GM12801 (cell line): ENCODE data around the gene TMEM88.

Experiments
- TF ChIP-seq, protein P1 (sequence below): IDR thresholded peaks from one replicate; pipeline ENCODE4 v1.5.1; 2011; ENCODE audit warnings: control low read depth; ENCODE audit not compliant: insufficient read length; ENCODE audit errors: extremely low read depth

TMEM88 gene

DNA sequence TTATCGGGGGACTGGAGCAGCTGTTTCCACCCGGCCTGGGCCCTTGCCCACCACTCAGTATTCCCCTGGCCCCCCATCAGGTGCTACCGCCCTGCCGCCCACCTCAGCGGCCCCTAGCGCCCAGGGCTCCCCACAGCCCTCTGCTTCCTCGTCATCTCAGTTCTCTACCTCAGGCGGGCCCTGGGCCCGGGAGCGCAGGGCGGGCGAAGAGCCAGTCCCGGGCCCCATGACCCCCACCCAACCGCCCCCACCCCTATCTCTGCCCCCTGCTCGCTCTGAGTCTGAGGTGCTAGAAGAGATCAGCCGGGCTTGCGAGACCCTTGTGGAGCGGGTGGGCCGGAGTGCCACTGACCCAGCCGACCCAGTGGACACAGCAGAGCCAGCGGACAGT is 6.1 kb upstream of the TMEM88 start:
- TF ChIP-seq, protein P1, sequence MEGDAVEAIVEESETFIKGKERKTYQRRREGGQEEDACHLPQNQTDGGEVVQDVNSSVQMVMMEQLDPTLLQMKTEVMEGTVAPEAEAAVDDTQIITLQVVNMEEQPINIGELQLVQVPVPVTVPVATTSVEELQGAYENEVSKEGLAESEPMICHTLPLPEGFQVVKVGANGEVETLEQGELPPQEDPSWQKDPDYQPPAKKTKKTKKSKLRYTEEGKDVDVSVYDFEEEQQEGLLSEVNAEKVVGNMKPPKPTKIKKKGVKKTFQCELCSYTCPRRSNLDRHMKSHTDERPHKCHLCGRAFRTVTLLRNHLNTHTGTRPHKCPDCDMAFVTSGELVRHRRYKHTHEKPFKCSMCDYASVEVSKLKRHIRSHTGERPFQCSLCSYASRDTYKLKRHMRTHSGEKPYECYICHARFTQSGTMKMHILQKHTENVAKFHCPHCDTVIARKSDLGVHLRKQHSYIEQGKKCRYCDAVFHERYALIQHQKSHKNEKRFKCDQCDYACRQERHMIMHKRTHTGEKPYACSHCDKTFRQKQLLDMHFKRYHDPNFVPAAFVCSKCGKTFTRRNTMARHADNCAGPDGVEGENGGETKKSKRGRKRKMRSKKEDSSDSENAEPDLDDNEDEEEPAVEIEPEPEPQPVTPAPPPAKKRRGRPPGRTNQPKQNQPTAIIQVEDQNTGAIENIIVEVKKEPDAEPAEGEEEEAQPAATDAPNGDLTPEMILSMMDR: no peak

DNA sequence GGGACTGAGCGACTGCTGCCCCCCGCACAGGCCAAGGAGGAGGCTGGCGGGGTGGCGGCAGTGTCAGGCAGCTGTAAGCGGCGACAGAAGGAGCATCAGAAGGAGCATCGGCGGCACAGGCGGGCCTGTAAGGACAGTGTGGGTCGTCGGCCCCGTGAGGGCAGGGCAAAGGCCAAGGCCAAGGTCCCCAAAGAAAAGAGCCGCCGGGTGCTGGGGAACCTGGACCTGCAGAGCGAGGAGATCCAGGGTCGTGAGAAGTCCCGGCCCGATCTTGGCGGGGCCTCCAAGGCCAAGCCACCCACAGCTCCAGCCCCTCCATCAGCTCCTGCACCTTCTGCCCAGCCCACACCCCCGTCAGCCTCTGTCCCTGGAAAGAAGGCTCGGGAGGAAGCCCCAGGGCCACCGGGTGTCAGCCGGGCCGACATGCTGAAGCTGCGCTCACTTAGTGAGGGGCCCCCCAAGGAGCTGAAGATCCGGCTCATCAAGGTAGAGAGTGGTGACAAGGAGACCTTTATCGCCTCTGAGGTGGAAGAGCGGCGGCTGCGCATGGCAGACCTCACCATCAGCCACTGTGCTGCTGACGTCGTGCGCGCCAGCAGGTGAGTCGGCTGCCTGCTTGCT is 5.6 kb upstream of the TMEM88 start:
- TF ChIP-seq, protein P1: no peak

DNA sequence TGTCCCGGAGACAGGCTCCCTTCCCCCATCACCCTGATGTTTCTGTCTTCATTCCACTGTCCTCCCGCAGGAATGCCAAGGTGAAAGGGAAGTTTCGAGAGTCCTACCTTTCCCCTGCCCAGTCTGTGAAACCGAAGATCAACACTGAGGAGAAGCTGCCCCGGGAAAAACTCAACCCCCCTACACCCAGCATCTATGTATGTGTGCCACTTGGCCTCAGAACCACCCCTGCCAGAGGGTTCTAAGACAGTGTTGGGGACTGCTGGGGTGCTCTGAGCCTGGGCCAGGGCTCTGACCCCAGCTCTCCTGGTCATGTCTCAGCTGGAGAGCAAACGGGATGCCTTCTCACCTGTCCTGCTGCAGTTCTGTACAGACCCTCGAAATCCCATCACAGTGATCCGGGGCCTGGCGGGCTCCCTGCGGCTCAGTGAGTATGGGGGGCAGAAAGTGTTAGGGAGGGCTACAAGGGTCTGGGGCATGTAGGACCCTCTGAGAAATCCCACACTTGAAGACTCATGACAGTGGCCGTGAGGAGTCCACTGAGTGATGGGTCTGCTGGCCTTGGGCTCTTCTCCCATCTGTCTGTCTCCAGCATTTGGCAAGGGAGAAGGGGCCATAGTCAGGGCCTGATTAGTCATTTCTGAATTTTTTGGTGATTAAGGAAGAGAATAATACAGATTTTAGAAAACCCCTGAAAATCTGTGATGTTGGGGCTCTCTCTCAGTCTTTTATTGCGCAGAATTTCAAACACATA is 4.9 kb upstream of the TMEM88 start:
- TF ChIP-seq, protein P1: no peak

DNA sequence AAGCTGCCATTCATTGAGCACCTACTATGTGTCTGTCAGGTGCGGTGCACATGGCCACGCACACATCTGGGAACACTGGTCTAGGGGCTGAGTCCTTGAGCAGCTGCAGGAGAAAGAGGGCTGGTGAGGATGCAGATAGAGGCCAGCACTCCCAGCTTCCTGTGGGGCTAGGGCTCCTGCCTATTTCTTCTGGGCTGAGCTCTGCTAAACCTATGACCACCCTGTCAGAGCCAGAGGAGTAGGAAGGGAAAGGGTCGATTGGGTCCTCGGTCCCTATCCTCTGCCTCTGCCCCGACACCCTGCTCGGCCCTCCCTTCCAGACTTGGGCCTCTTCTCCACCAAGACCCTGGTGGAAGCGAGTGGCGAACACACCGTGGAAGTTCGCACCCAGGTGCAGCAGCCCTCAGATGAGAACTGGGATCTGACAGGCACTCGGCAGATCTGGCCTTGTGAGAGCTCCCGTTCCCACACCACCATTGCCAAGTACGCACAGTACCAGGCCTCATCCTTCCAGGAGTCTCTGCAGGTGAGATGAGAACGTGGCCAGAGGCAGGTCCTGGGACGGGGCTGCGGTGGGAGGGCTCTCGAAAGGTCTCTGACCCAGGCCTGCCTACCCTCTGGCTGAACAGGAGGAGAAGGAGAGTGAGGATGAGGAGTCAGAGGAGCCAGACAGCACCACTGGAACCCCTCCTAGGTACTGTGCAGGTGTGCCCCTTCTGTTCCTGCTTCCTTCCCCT is 4.0 kb upstream of the TMEM88 start:
- TF ChIP-seq, protein P1: no peak

DNA sequence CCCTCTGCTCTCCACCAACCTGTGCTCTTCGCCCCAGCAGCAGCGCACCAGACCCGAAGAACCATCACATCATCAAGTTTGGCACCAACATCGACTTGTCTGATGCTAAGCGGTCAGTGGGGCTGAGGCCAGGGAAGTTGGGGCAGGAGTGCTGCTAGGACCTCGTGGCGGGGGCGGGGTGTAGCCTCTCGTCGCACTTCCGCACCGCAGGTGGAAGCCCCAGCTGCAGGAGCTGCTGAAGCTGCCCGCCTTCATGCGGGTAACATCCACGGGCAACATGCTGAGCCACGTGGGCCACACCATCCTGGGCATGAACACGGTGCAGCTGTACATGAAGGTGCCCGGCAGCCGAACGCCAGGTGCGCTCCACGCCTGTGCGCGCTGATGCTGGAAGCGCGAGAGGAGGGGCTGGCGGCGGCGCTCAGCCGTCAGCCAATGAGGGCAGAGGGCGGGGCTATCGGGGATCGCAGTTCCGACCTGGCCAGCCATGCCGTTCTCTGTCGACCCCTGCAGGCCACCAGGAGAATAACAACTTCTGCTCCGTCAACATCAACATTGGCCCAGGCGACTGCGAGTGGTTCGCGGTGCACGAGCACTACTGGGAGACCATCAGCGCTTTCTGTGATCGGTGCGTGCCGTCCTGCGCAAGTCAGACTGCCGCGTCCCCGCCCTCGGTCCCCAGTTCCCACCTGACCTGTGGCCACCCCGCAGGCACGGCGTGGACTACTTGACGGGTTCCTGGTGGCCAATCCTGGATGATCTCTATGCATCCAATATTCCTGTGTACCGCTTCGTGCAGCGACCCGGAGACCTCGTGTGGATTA is 3.2 kb upstream of the TMEM88 start:
- TF ChIP-seq, protein P1: peak; percentile 13

DNA sequence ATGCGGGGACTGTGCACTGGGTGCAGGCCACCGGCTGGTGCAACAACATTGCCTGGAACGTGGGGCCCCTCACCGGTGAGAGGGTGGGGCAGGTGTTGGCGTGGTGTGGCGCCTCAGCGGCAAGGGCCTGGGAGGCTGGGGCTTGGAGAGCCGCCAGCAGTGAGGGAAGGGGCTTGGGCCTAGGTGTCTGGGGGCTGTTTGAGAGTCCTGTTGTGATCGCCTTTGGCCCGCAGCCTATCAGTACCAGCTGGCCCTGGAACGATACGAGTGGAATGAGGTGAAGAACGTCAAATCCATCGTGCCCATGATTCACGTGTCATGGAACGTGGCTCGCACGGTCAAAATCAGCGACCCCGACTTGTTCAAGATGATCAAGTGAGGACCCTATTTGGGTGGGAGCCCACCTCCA is 2.6 kb upstream of the TMEM88 start:
- TF ChIP-seq, protein P1: no peak
